Suprapubic skin (tissue), 4 donors: ENCODE data around the gene DHX58. TPM values are rescaled to one million over a fixed set of nuclear protein-coding genes. Genes with fewer than 3 reads are reported as not detected.

Experiments used
- DNase-seq, 2 donors: peaks; one replicate each; pipeline ENCODE4 v3.0.0-alpha.2; 2019; ENCODE audit warnings: low spot score in 2 of 2
- H3K27ac ChIP-seq: fragments of 200-600 bp; sonication (generic); one replicate; pipeline ENCODE4 v1.5.1; 2019
- H3K27me3 ChIP-seq: fragments of 200-600 bp; sonication (generic); one replicate; pipeline ENCODE4 v1.5.1; 2019
- H3K36me3 ChIP-seq: fragments of 200-600 bp; sonication (generic); one replicate; pipeline ENCODE4 v1.5.1; 2019
- H3K4me1 ChIP-seq: fragments of 200-600 bp; sonication (generic); one replicate; pipeline ENCODE4 v1.5.1; 2019
- H3K4me3 ChIP-seq: fragments of 200-600 bp; sonication (generic); one replicate; pipeline ENCODE4 v1.5.1; 2019; ENCODE audit warnings: mild to moderate bottlenecking
- H3K9me3 ChIP-seq: fragments of 200-600 bp; sonication (generic); one replicate; pipeline ENCODE4 v1.5.1; 2019
- CTCF ChIP-seq, 2 donors: fragments of 200-600 bp in 1 of 2; fragments of 450-650 bp in 1 of 2; sonication (generic) in 1 of 2; IDR thresholded peaks; one replicate each; pipeline ENCODE4 v1.5.1; 2016 to 2019; ENCODE audit warnings: antibody characterized with exemption in 2 of 2, mild to moderate bottlenecking in 1 of 2, moderate library complexity in 1 of 2
- EP300 ChIP-seq: sonication (generic); formaldehyde crosslinking; IDR thresholded peaks from one replicate; pipeline ENCODE4 v1.6.1; 2017; ENCODE audit warnings: antibody characterized with exemption
- POLR2A ChIP-seq, 2 donors: fragments of 450-650 bp; IDR thresholded peaks; one replicate each; pipeline ENCODE4 v1.6.1; 2017; ENCODE audit warnings: antibody characterized with exemption in 2 of 2, mild to moderate bottlenecking in 2 of 2, moderate library complexity in 2 of 2
- POLR2AphosphoS5 ChIP-seq, 3 donors: sonication (generic); formaldehyde crosslinking; IDR thresholded peaks; one replicate each; pipeline ENCODE4 v1.6.1; 2017; ENCODE audit warnings: antibody characterized with exemption in 3 of 3
- WGBS: methylation state at CpG from one replicate; pipeline ENCODE4 v1.1.5; 2018; 5-methylcytosine and 5-hydroxymethylcytosine counted together
- total RNA-seq, 4 donors: library from RNA; depleted of rRNA; stranded (reverse); fragments of >200 nt; gene quantifications; one replicate each; pipeline ENCODE4 v1.1.0, GENCODE V29; 2016

DHX58 gene
- total RNA-seq, 4 donors from 2014 or later, result 8.2 to 14.2 (median 11.9) TPM

- Histone ChIP-seq H3K9me3 (no peaks in the 10 kb centered on the region), H3K27me3 (peaks cover 3% of the 10 kb centered on the region), H3K36me3 (no peaks in the 10 kb centered on the region), H3K4me1 (no peaks in the 10 kb centered on the region), H3K4me3 (no peak overlapping the region), H3K27ac (no peak overlapping the region)
- DNase-seq, result no peak
- 67% methylated on average over 4 of the region's 4 CpGs for WGBS
- TF ChIP-seq EP300, result no peak
- no peak for TF ChIP-seq POLR2A (IDR thresholded peaks at IDR 0.05)
- no peak for TF ChIP-seq POLR2AphosphoS5 (IDR thresholded peaks at IDR 0.05)
Measured at GRCh38 chr17:42059815-42060214, 52.7 kb downstream of the DHX58 start.

- Histone ChIP-seq H3K4me3 (no peak overlapping the region), H3K9me3 (no peaks in the 10 kb centered on the region), H3K36me3 (no peaks in the 10 kb centered on the region), H3K4me1 (no peaks in the 10 kb centered on the region), H3K27me3 (peaks cover 19% of the 10 kb centered on the region), H3K27ac (no peak overlapping the region)
- no CpG with 5 or more reads among the region's 7 CpGs for WGBS
- no peak for DNase-seq
- no peak for TF ChIP-seq CTCF (IDR thresholded peaks at IDR 0.05)
- no peak for TF ChIP-seq EP300
- no peak for TF ChIP-seq POLR2AphosphoS5 (IDR thresholded peaks at IDR 0.05)
- TF ChIP-seq POLR2A (IDR thresholded peaks at IDR 0.05), result no peak
Measured at GRCh38 chr17:42058063-42058462, 54.5 kb downstream of the DHX58 start.

- WGBS, result 79% methylated on average over 3 of the region's 3 CpGs
- DNase-seq, result no peak
- Histone ChIP-seq H3K27ac (no peak overlapping the region), H3K4me1 (no peaks in the 10 kb centered on the region), H3K36me3 (no peaks in the 10 kb centered on the region), H3K27me3 (peaks cover 23% of the 10 kb centered on the region), H3K9me3 (no peaks in the 10 kb centered on the region), H3K4me3 (no peak overlapping the region)
- TF ChIP-seq CTCF (IDR thresholded peaks at IDR 0.05) (no peak), EP300 (no peak), POLR2A (IDR thresholded peaks at IDR 0.05) (no peak), POLR2AphosphoS5 (IDR thresholded peaks at IDR 0.05) (no peak)
Measured at GRCh38 chr17:42056635-42057034, 55.9 kb downstream of the DHX58 start.

GRCh38 chr17:42055496-42055895 is 57.0 kb downstream of the DHX58 start:
- no peaks in the 10 kb centered on the region for H3K36me3 ChIP-seq
- 46% methylated on average over 6 of the region's 6 CpGs for WGBS
- H3K4me1 ChIP-seq, result peaks cover 4% of the 10 kb centered on the region
- peaks cover 23% of the 10 kb centered on the region for H3K27me3 ChIP-seq
- no peak for DNase-seq
- TF ChIP-seq POLR2AphosphoS5 (IDR thresholded peaks at IDR 0.05), result no peak
- no peak overlapping the region for H3K4me3 ChIP-seq
- H3K27ac ChIP-seq, result no peak overlapping the region
- H3K9me3 ChIP-seq, result no peaks in the 10 kb centered on the region

GRCh38 chr17:42055027-42055426 is 57.5 kb downstream of the DHX58 start:
- H3K4me3 ChIP-seq, result no peak overlapping the region
- no peak for DNase-seq
- WGBS, result 28% methylated on average over 3 of the region's 3 CpGs
- H3K4me1 ChIP-seq, result peaks cover 8% of the 10 kb centered on the region
- H3K36me3 ChIP-seq, result no peaks in the 10 kb centered on the region
- H3K27ac ChIP-seq, result no peak overlapping the region
- H3K9me3 ChIP-seq, result no peaks in the 10 kb centered on the region
- TF ChIP-seq EP300, result no peak
- TF ChIP-seq CTCF (IDR thresholded peaks at IDR 0.05), result no peak
- TF ChIP-seq POLR2AphosphoS5 (IDR thresholded peaks at IDR 0.05), result no peak
- TF ChIP-seq POLR2A (IDR thresholded peaks at IDR 0.05), result no peak
- peaks cover 23% of the 10 kb centered on the region for H3K27me3 ChIP-seq

- peaks cover 23% of the 10 kb centered on the region for H3K27me3 ChIP-seq
- no peaks in the 10 kb centered on the region for H3K9me3 ChIP-seq
- H3K4me3 ChIP-seq, result no peak overlapping the region
- H3K27ac ChIP-seq, result no peak overlapping the region
- H3K36me3 ChIP-seq, result no peaks in the 10 kb centered on the region
- peaks cover 13% of the 10 kb centered on the region for H3K4me1 ChIP-seq
- WGBS, result 33% methylated on average over 12 of the region's 12 CpGs
- DNase-seq, result no peak
- TF ChIP-seq EP300 (no peak), POLR2AphosphoS5 (IDR thresholded peaks at IDR 0.05) (no peak), CTCF (IDR thresholded peaks at IDR 0.05) (no peak), POLR2A (IDR thresholded peaks at IDR 0.05) (no peak)
Measured at GRCh38 chr17:42053731-42054500, 58.6 kb downstream of the DHX58 start.
